ENCODE data around the gene PCNX2.

The PCNX2 gene

GRCh38 chr1:233140499-233140898 lies 155.0 kb downstream of the PCNX2 start:
- H3K4me2 ChIP-seq (ENCODE audit: low read depth, low read length, poor library complexity, severe bottlenecking): no peak overlapping the region
- H3K36me3 ChIP-seq (ENCODE audit: low read length): no peaks in the 10 kb centered on the region
- no peaks in the 10 kb centered on the region for H3K27me3 ChIP-seq (ENCODE audit: low read length)
- no peaks in the 10 kb centered on the region for H3K79me2 ChIP-seq (ENCODE audit: insufficient read depth, low read length)
- no peaks in the 10 kb centered on the region for H3K9me2 ChIP-seq (replicated peaks; ENCODE audit: insufficient read depth, low read length)
- no peak overlapping the region for H2AFZ ChIP-seq (ENCODE audit: low read depth, low read length, severe bottlenecking)
- H3K27ac ChIP-seq (ENCODE audit: low read depth, low read length): no peak overlapping the region
- H4K20me1 ChIP-seq (ENCODE audit: low read depth, low read length): no peaks in the 10 kb centered on the region
- H3K9ac ChIP-seq (ENCODE audit: low read length): no peak overlapping the region
- no peaks in the 10 kb centered on the region for H3F3A ChIP-seq (ENCODE audit: insufficient read depth)
- no peaks in the 10 kb centered on the region for H3K9me3 ChIP-seq (ENCODE audit: insufficient read depth, low read length)
- no peak overlapping the region for H3K4me3 ChIP-seq (ENCODE audit: insufficient read depth, low read length, poor library complexity, severe bottlenecking)
- TF ChIP-seq EZH2phosphoT487 (conservative IDR thresholded peaks at IDR 0.05; ENCODE audit: low read length): no peak
- no peak for TF ChIP-seq CTCF (IDR thresholded peaks at IDR 0.05; ENCODE audit: insufficient read depth, low read length, poor library complexity, severe bottlenecking)

GRCh38 chr1:233138788-233139585 lies 156.5 kb downstream of the PCNX2 start:
- H3F3A ChIP-seq (ENCODE audit: insufficient read depth): no peaks in the 10 kb centered on the region

GRCh38 chr1:233135833-233136232 lies 159.7 kb downstream of the PCNX2 start:
- Histone ChIP-seq H3K4me3 (ENCODE audit: insufficient read depth, low read length, poor library complexity, severe bottlenecking) (no peak overlapping the region), H3K27ac (ENCODE audit: low read depth, low read length) (no peak overlapping the region), H4K20me1 (ENCODE audit: low read depth, low read length) (no peaks in the 10 kb centered on the region), H3K9me2 (replicated peaks; ENCODE audit: insufficient read depth, low read length) (no peaks in the 10 kb centered on the region), H3K4me2 (ENCODE audit: low read depth, low read length, poor library complexity, severe bottlenecking) (no peak overlapping the region), H3K9me3 (ENCODE audit: insufficient read depth, low read length) (no peaks in the 10 kb centered on the region), H2AFZ (ENCODE audit: low read depth, low read length, severe bottlenecking) (no peak overlapping the region), H3K36me3 (ENCODE audit: low read length) (no peaks in the 10 kb centered on the region), H3K79me2 (ENCODE audit: insufficient read depth, low read length) (no peaks in the 10 kb centered on the region), H3K9ac (ENCODE audit: low read length) (no peak overlapping the region), H3F3A (ENCODE audit: insufficient read depth) (no peaks in the 10 kb centered on the region), H3K27me3 (ENCODE audit: low read length) (no peaks in the 10 kb centered on the region)
- TF ChIP-seq EZH2phosphoT487 (conservative IDR thresholded peaks at IDR 0.05; ENCODE audit: low read length): no peak
- no peak for TF ChIP-seq CTCF (IDR thresholded peaks at IDR 0.05; ENCODE audit: insufficient read depth, low read length, poor library complexity, severe bottlenecking)

More at GRCh38 chr1:233138788-233139585, 156.5 kb downstream of the PCNX2 start:
- H2AFZ ChIP-seq (ENCODE audit: low read depth, low read length, severe bottlenecking): no peak overlapping the region
- H3K27me3 ChIP-seq (ENCODE audit: low read length): no peaks in the 10 kb centered on the region
- H3K9me2 ChIP-seq (replicated peaks; ENCODE audit: insufficient read depth, low read length): no peaks in the 10 kb centered on the region
- no peaks in the 10 kb centered on the region for H3K36me3 ChIP-seq (ENCODE audit: low read length)
- H3K27ac ChIP-seq (ENCODE audit: low read depth, low read length): no peak overlapping the region
- no peak overlapping the region for H3K9ac ChIP-seq (ENCODE audit: low read length)
- TF ChIP-seq CTCF (IDR thresholded peaks at IDR 0.05; ENCODE audit: insufficient read depth, low read length, poor library complexity, severe bottlenecking) (no peak), EZH2phosphoT487 (conservative IDR thresholded peaks at IDR 0.05; ENCODE audit: low read length) (no peak)
- no peak overlapping the region for H3K4me2 ChIP-seq (ENCODE audit: low read depth, low read length, poor library complexity, severe bottlenecking)
- H4K20me1 ChIP-seq (ENCODE audit: low read depth, low read length): no peaks in the 10 kb centered on the region
- no peak overlapping the region for H3K4me3 ChIP-seq (ENCODE audit: insufficient read depth, low read length, poor library complexity, severe bottlenecking)
- no peaks in the 10 kb centered on the region for H3K9me3 ChIP-seq (ENCODE audit: insufficient read depth, low read length)
- no peaks in the 10 kb centered on the region for H3K79me2 ChIP-seq (ENCODE audit: insufficient read depth, low read length)
